Esophagus muscularis mucosa (tissue), 3 donors: ENCODE measurements around the gene SMIM43.

Experiments used
- POLR2A ChIP-seq: fragments of 450-650 bp; IDR thresholded peaks from one replicate; pipeline ENCODE4 v1.6.1; 2017; ENCODE audit warnings: antibody characterized with exemption, moderate library complexity, mild to moderate bottlenecking, low read depth
- POLR2AphosphoS5 ChIP-seq, 2 donors: sonication (generic); formaldehyde crosslinking; IDR thresholded peaks; one replicate each; pipeline ENCODE4 v1.6.1; 2017; ENCODE audit warnings: antibody characterized with exemption in 2 of 2
- TF ChIP-seq, protein P1 (sequence below), 3 experiments: fragments of 200-600 bp in 2 of 3; fragments of 450-650 bp in 1 of 3; sonication (generic) in 2 of 3; IDR thresholded peaks; one replicate each; pipeline ENCODE4 v1.5.1; 2017 to 2019; ENCODE audit warnings: antibody characterized with exemption in 3 of 3, mild to moderate bottlenecking in 2 of 3, moderate library complexity in 1 of 3

DNA sequence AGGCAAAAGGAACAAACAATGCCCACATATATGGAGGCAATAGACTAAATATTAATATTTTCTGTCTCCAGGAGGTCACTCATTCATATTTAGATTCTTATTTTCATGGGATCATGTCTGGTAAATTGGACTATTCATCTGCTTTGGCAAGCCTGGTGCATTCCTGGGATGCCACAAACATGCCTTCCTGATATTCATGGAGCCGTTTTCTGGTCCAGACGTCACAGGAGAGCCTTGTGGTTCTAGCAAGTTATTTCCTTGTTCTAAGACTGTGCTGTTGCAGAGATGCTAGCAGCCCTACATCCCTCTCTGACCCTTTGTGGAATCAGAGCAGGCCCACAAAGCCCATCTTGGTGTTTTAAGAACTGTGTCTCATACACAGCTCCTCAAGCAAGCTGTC, 20.0 kb upstream of the SMIM43 start:
- TF ChIP-seq, protein P1, sequence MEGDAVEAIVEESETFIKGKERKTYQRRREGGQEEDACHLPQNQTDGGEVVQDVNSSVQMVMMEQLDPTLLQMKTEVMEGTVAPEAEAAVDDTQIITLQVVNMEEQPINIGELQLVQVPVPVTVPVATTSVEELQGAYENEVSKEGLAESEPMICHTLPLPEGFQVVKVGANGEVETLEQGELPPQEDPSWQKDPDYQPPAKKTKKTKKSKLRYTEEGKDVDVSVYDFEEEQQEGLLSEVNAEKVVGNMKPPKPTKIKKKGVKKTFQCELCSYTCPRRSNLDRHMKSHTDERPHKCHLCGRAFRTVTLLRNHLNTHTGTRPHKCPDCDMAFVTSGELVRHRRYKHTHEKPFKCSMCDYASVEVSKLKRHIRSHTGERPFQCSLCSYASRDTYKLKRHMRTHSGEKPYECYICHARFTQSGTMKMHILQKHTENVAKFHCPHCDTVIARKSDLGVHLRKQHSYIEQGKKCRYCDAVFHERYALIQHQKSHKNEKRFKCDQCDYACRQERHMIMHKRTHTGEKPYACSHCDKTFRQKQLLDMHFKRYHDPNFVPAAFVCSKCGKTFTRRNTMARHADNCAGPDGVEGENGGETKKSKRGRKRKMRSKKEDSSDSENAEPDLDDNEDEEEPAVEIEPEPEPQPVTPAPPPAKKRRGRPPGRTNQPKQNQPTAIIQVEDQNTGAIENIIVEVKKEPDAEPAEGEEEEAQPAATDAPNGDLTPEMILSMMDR (IDR thresholded peaks at IDR 0.05): no peak
- TF ChIP-seq POLR2A: no peak
- TF ChIP-seq POLR2AphosphoS5 (IDR thresholded peaks at IDR 0.05): no peak
